ENCODE results near the gene TMEM178B. TPM values are rescaled to one million over a fixed set of nuclear protein-coding genes. Genes with fewer than 3 reads are reported as not detected.
A peak's percentile ranks its signal among the peaks of the same experiment; 100 is the strongest.

The TMEM178B gene
- total RNA-seq, 6 experiments from 2014 or later = under 0.01 to 0.53 (median 0.13) TPM; not detected in 2

DNA sequence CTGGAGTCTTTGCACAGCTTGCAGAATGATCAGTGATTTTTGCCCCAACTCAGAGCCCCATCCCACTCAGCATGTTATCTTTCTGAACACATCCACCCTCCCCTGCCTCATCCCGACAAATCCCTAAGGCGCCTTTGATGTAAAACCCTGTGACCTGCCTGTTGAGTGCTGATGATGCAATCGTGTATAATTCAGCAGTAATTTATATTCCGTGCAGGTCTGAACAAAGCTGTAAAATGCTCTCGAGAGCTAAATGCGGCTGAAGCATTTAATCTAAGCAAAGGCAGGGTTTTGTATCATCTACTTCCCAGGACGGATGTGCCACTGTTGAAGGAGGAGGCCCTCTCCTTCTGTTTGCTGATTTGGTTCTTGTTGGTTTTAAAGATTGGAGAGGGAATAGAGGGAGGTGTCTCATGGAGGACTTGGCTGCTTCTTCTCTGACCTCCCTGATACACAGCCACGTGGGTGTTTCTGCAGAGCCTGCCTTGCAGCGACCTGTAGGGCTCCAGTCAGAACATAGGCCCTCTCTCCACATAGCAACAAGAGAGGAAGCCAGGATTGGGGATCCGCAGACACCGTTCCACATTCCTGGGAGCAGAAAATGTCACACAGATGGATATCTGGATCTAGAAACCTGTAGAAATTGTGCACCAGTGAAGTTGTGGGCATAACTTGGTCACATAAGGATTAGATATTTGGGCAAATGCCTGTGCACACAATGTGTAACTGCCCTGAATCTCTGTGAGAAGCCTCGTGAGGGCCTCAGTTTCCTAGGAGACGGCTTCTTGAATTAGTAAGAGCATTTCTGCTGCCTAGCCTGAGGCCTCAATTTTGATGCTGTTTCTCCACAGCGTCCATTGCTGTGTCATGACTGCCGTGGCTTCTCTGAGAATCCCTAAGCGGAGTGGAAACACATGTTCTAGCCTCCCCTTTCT lies 387.2 kb downstream of the TMEM178B start:
- peaks cover 0 to 21% (median 0%) of the 10 kb centered on the region in 4 donors for H3K4me1 ChIP-seq
- H3K36me3 ChIP-seq = no peaks in the 10 kb centered on the region
- H3K4me3 ChIP-seq = no peak overlapping the region
- DNase-seq (no peak), ATAC-seq (no peak)
- H3K9me3 ChIP-seq = no peaks in the 10 kb centered on the region
- intact Hi-C loops (cut with DNase I) = no loop called here
- no peaks in the 10 kb centered on the region for H3K27me3 ChIP-seq
- WGBS (ENCODE audit: insufficient coverage, low coverage, low lambda C conversion rate, missing lambda C conversion rate) = 58% methylated on average over 10 of the region's 16 CpGs
- TF ChIP-seq, protein P1, sequence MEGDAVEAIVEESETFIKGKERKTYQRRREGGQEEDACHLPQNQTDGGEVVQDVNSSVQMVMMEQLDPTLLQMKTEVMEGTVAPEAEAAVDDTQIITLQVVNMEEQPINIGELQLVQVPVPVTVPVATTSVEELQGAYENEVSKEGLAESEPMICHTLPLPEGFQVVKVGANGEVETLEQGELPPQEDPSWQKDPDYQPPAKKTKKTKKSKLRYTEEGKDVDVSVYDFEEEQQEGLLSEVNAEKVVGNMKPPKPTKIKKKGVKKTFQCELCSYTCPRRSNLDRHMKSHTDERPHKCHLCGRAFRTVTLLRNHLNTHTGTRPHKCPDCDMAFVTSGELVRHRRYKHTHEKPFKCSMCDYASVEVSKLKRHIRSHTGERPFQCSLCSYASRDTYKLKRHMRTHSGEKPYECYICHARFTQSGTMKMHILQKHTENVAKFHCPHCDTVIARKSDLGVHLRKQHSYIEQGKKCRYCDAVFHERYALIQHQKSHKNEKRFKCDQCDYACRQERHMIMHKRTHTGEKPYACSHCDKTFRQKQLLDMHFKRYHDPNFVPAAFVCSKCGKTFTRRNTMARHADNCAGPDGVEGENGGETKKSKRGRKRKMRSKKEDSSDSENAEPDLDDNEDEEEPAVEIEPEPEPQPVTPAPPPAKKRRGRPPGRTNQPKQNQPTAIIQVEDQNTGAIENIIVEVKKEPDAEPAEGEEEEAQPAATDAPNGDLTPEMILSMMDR (IDR thresholded peaks at IDR 0.05) = no peak
- TF ChIP-seq POLR2A (IDR thresholded peaks at IDR 0.05) = no peak
- H3K27ac ChIP-seq = peak overlapping the region in 2 of 3 donors; percentile 61 to 77

DNA sequence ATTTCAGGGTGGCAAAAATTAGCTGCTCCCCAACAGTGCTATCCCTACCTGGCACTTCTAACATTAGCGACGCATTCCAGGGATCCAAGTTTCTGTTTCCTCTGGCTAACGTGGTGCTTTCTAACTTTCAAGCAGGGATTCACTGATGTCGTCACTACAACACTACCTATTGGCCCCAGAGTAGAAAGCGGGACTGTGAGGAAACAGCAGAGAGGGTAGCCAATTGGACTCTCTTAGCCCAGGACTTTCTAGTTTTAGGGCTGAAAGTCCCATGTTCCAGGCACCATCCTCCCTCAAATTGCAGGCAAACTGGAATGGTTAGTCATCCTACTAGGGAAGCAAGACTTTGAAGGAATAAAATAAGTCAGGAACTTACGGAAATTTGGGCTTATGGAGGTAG lies 388.1 kb downstream of the TMEM178B start:
- intact Hi-C loops (cut with DNase I) = no loop called here
- Histone ChIP-seq H3K4me1 (peaks cover 0 to 21% (median 0%) of the 10 kb centered on the region in 4 donors), H3K27me3 (no peaks in the 10 kb centered on the region), H3K36me3 (no peaks in the 10 kb centered on the region), H3K27ac (peak overlapping the region in 2 of 3 donors; percentile 61 to 77), H3K4me3 (no peak overlapping the region), H3K9me3 (no peaks in the 10 kb centered on the region)
- TF ChIP-seq POLR2A (IDR thresholded peaks at IDR 0.05) = no peak
- TF ChIP-seq, protein P1 (IDR thresholded peaks at IDR 0.05) = no peak
- peak; percentile 86 to 89 (median 88) for ATAC-seq
- DNase-seq = peak in 1 of 3 donors; percentile 81
- WGBS (ENCODE audit: insufficient coverage, low coverage, low lambda C conversion rate, missing lambda C conversion rate) = 37% methylated on average over 6 of the region's 6 CpGs

DNA sequence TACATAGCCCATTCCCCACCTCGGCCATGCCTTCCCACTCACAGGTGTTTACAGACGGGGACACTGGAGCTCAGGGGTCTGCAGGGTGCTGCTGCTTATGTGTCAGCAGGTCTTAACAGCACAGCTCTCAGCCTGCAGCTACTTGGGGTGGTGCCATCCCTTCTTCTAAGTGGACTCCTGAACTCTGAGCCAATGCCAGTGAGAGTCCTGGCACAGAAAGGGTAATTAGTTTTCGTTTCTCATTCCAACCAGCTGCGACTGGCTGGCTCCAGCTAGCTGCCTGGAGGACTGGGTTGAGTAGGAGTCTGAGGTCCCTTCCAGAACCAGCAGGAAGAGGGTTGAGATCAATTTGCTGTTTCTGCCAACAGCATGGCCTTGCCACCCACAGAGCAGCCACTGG lies 389.1 kb downstream of the TMEM178B start:
- TF ChIP-seq, protein P1 (IDR thresholded peaks at IDR 0.05) = no peak
- no peak for TF ChIP-seq POLR2A (IDR thresholded peaks at IDR 0.05)
- no peaks in the 10 kb centered on the region for H3K9me3 ChIP-seq
- no peaks in the 10 kb centered on the region for H3K27me3 ChIP-seq
- DNase-seq (peak; percentile 62 to 87 (median 79)), ATAC-seq (peak; percentile 73 to 87 (median 77))
- intact Hi-C loops (cut with DNase I) = no loop called here
- peaks cover 0 to 21% (median 0%) of the 10 kb centered on the region in 4 donors for H3K4me1 ChIP-seq
- WGBS (ENCODE audit: insufficient coverage, low coverage, low lambda C conversion rate, missing lambda C conversion rate) = 63% methylated on average over 2 of the region's 4 CpGs
- H3K27ac ChIP-seq = peak overlapping the region in 2 of 3 donors; percentile 34 to 61
- no peaks in the 10 kb centered on the region for H3K36me3 ChIP-seq
- no peak overlapping the region for H3K4me3 ChIP-seq

DNA sequence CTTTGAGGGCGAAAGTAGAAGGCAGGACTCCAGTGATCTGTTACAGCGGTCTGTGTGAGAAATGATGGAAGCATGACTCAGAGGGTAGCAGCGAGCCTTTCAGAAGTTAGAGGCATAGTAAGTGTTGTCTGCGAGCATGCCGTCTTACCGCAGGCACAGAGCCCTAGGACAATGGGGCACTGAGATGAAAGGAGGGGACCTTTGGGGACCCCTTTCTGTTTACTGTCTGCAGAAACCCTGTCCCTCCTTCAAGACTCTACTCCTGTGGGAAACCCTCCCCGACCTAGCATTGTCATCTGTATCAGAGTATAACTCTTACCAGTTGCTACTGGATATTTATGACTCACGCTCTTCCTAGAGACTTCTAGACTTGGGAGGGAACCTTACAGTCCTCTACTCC lies 390.1 kb downstream of the TMEM178B start:
- Histone ChIP-seq H3K9me3 (no peaks in the 10 kb centered on the region), H3K36me3 (no peaks in the 10 kb centered on the region), H3K27ac (no peak overlapping the region), H3K4me3 (no peak overlapping the region), H3K4me1 (peaks cover 0 to 21% (median 0%) of the 10 kb centered on the region in 4 donors), H3K27me3 (no peaks in the 10 kb centered on the region)
- TF ChIP-seq, protein P1 (IDR thresholded peaks at IDR 0.05) = no peak
- no peak for TF ChIP-seq POLR2A (IDR thresholded peaks at IDR 0.05)
- DNase-seq (no peak), ATAC-seq (no peak)
- intact Hi-C loops (cut with DNase I) = no loop called here
- 89% methylated on average over 4 of the region's 8 CpGs for WGBS (ENCODE audit: insufficient coverage, low coverage, low lambda C conversion rate, missing lambda C conversion rate)

Measured in right lobe of liver (tissue), 6 donors.